HG03066 (cell line): ENCODE data around the gene PCDHB5.
"Not testable (repeated sequence)": the region's sequence is repeated elsewhere in the genome, so short reads cannot be mapped to it uniquely, and the experiment has no call there.

Experiments
- ATAC-seq: cut with Tn5 transposase; IDR thresholded peaks from one replicate; pipeline ENCODE4 v1.9.1; 2021; ENCODE audit warnings: low read depth; ENCODE audit not compliant: unreplicated experiment

PCDHB5 gene

DNA sequence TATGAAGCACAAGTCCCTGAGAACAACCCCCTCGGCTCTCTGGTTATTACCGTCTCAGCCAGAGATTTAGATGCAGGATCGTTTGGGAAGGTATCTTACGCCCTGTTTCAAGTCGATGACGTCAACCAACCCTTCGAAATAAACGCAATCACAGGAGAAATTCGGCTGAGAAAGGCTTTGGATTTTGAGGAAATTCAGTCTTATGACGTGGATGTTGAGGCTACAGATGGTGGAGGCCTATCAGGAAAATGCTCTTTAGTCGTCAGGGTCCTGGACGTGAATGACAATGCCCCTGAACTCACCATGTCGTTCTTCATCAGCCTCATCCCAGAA is 16.0 kb downstream of the PCDHB5 start:
- ATAC-seq: no peak

DNA sequence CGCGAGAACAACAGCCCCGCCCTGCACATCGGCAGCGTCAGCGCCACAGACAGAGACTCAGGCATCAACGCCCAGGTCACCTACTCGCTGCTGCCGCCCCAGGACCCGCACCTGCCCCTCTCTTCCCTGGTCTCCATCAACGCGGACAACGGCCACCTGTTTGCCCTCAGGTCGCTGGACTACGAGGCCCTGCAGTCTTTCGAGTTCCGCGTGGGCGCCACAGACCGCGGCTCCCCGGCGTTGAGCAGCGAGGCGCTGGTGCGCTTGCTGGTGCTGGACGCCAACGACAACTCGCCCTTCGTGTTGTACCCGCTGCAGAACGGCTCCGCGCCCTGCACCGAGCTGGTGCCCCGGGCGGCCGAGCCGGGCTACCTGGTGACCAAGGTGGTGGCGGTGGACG is 16.6 kb downstream of the PCDHB5 start:
- ATAC-seq: not testable (repeated sequence)

DNA sequence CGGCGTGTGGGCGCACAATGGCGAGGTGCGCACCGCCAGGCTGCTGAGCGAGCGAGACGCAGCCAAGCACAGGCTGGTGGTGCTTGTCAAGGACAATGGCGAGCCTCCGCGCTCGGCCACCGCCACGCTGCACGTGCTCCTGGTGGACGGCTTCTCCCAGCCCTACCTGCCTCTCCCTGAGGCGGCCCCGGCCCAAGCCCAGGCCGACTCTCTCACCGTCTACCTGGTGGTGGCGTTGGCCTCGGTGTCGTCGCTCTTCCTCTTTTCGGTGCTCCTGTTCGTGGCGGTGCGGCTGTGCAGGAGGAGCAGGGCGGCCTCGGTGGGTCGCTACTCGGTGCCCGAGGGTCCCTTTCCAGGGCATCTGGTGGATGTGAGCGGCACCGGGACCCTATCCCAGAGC is 17.1 kb downstream of the PCDHB5 start:
- not testable (repeated sequence) for ATAC-seq

DNA sequence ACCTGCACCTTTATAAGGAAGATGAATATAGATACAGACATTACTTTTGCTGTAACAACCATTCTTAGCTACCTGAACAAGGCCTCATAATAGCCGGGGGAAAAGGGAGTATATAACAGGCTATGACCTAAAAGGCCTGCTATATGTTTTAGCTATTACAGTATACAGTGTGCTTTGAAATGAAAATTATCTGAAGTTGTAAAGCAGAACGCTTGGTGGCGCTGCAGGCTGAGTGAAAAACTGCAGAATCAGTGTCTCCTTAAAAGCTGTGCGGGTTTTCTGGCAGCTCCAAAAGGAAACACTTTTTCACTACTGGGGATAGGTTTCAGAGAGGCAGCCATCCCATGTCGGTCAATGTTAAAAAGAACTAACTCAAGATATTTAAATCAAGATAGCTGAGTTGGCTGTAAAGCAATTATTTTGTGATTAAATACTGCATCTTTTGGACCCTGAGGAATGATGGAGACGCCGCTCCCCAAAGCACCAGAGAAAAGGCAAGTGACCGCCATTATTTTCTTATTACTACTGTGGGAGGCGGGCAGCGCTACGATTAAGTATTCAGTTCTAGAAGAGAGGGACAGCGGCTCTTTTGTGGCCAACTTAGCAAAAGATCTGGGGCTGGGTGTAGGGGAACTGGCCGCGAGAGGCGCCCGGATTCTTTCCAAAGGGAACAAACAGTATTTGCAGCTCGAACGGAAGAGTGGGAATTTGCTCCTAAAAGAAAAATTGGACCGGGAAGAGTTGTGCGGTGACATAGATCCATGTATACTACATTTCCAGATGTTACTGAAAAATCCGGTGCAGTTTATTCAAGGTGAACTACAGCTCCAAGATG is 20.8 kb downstream of the PCDHB5 start:
- ATAC-seq: no peak

DNA sequence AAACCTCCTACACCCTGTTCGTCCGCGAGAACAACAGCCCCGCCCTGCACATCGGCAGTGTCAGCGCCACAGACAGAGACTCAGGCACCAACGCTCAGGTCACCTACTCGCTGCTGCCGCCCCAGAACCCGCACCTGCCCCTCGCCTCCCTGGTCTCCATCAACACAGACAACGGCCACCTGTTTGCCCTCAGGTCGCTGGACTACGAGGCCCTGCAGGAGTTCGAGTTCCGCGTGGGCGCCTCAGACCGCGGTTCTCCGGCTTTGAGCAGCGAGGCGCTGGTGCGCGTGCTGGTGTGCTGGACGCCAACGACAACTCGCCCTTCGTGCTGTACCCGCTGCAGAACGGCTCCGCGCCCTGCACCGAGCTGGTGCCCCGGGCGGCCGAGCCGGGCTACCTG is 22.4 kb downstream of the PCDHB5 start:
- ATAC-seq: not testable (repeated sequence)

DNA sequence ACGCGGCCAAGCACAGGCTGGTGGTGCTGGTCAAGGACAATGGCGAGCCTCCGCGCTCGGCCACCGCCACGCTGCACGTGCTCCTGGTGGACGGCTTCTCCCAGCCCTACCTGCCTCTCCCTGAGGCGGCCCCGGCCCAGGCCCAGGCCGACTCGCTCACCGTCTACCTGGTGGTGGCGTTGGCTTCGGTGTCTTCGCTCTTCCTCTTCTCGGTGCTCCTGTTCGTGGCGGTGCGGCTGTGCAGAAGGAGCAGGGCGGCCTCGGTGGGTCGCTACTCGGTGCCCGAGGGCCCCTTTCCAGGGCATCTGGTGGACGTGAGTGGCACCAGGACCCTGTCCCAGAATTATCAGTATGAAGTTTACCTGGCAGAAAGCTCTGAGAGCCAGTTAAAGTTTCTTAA is 22.9 kb downstream of the PCDHB5 start:
- not testable (repeated sequence) for ATAC-seq

DNA sequence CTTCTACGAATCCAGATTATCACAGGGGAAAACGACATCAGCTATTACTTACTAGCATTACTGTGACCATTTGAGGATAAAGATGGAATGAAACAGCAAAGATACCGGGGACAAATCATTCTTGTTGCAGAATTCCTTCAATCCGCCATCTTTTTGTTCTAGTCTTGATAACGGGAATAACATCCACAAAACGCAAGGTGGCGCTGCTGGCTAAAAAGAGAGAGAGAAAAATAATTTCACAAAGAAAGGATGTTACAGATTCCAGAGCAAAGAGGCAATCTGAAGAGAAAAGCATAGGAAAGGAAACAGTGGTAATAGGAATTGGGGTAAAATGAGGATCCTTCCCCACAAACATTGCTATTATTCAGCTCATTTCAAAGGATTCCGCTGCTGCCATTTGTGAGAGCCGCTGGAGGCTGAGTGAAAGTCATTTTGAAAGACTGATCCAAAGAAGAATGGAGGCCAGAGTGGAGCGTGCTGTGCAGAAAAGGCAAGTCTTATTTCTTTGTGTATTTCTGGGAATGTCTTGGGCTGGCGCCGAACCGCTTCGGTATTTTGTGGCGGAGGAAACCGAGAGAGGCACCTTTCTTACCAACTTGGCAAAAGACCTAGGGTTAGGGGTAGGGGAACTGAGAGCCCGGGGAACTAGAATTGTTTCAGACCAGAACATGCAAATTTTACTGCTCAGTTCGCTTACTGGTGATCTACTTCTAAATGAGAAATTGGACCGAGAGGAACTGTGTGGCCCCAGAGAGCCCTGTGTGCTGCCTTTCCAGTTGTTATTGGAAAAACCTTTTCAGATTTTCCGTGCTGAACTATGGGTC is 37.6 kb downstream of the PCDHB5 start, which contains the start of gene PCDHB7:
PCDHB7 (plus strand) TSS at position 264 of the 824 bp plus-strand sequence; CDS start at position 456, 192 bp downstream.
- no peak for ATAC-seq

DNA sequence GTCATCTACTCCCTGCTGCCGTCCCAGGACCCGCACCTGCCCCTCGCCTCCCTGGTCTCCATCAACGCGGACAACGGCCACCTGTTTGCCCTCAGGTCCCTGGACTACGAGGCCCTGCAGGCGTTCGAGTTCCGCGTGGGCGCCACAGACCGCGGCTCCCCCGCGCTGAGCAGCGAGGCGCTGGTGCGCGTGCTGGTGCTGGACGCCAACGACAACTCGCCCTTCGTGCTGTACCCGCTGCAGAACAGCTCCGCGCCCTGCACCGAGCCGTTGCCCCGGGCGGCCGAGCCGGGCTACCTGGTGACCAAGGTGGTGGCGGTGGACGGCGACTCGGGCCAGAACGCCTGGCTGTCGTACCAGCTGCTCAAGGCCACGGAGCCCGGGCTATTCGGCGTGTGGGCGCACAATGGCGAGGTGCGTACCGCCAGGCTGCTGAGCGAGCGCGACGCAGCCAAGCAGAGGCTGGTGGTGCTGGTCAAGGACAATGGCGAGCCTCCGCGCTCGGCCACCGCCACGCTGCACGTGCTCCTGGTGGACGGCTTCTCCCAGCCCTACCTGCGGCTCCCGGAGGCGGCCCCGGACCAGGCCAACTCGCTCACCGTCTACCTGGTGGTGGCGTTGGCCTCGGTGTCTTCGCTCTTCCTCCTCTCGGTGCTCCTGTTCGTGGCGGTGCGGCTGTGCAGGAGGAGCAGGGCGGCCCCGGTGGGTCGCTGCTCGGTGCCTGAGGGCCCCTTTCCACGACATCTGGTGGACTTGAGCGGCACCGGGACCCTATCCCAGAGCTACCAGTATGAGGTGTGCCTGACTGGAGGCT is 39.5 kb downstream of the PCDHB5 start:
- ATAC-seq: not testable (repeated sequence)

DNA sequence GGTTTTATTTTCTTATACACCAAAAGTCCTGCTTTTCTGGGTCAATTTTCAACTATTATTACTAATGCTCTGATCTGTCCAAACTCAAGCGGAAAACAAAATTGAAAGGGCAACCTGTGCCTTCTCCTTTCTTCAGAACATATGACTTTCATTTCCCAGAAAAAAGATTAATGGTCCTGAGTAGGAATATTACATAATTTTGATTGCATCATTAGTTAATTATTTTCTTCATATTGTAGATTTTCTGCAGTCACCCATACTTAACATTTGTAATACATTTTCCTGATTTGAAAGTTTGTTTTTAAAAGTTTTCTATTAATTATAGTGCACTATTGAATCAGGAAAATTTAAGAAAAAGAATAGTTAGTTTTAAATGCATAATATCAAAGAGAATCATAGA is 40.9 kb downstream of the PCDHB5 start:
- no peak for ATAC-seq

DNA sequence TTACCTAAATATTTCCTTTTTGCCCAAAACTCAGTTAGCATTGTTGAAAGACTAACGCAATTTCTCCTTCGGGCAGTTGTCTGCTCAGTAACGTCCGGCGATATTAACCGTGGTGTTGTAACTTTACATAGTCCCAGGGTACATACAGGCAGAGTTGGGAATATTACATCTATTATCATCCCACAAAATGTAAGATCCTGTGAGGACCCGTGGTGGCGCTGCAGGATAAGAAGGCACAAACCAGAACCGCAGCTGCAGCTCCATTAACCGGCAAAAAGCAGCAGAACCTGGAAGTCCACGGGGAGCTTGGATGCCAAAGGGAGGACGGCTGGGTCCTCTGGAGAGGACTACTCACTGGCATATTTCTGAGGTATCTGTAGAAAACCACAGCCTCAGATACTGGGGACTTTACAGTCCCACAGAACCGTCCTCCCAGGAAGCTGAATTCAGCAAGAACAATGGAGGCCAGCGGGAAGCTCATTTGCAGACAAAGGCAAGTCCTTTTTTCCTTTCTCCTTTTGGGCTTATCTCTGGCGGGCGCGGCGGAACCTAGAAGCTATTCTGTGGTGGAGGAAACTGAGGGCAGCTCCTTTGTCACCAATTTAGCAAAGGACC is 42.7 kb downstream of the PCDHB5 start, which contains the start of gene PCDHB8:
PCDHB8 (plus strand) TSS at position 214 of the 615 bp plus-strand sequence; CDS start at position 459, 245 bp downstream.
- not testable (repeated sequence) for ATAC-seq

DNA sequence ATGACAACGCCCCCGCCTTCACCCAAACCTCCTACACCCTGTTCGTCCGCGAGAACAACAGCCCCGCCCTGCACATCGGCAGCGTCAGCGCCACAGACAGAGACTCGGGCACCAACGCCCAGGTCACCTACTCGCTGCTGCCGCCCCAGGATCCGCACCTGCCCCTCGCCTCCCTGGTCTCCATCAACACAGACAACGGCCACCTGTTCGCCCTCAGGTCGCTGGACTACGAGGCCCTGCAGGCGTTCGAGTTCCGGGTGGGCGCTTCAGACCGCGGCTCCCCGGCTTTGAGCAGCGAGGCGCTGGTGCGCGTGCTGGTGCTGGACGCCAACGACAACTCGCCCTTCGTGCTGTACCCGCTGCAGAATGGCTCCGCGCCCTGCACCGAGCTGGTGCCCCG is 44.4 kb downstream of the PCDHB5 start:
- not testable (repeated sequence) for ATAC-seq

DNA sequence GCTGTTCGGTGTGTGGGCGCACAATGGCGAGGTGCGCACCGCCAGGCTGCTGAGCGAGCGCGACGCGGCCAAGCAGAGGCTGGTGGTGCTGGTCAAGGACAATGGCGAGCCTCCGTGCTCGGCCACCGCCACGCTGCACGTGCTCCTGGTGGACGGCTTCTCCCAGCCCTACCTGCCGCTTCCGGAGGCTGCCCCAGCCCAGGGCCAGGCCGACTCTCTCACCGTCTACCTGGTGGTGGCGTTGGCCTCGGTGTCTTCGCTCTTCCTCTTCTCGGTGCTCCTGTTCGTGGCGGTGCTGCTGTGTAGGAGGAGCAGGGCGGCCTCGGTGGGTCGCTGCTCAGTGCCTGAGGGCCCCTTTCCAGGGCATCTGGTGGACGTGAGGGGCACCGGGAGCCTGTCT is 44.9 kb downstream of the PCDHB5 start:
- ATAC-seq: not testable (repeated sequence)

DNA sequence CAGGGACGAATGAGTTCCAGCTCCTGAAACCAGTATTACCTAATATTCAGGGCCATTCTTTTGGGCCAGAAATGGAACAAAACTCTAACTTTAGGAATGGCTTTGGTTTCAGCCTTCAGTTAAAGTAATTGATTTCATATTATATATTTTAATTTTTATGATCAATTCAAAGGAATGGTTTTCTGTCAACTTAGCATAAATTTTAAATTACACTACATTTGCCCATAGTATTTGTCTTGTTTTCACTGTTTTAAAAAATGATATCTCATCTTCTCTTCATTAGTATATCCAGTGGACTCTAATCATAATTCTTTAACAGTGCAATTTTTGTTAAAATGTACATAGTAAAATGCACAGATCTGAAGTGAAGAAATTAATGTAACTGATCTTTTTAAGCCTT is 45.3 kb downstream of the PCDHB5 start:
- no peak for ATAC-seq

DNA sequence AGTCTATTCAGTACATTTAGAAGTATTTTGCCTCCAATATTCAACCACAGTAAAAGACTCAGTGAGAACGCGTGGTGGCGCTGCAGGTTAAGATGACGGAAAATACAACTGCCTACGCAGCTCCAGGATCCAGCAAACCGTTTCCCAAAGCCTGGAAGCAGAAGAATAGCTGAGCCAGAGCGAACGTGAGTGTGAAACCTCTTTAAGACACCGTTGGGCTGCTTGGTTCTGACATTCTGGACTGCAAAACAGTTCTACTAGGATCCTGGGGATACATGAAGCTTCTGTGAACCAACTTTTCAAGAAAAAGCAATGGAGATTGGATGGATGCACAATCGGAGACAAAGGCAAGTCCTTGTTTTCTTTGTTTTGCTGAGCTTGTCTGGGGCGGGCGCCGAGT is 47.2 kb downstream of the PCDHB5 start, which contains the start of gene PCDHB16:
PCDHB16 (plus strand) TSS at position 140 of the 400 bp plus-strand sequence; CDS start at position 313, 173 bp downstream.
- no peak for ATAC-seq

DNA sequence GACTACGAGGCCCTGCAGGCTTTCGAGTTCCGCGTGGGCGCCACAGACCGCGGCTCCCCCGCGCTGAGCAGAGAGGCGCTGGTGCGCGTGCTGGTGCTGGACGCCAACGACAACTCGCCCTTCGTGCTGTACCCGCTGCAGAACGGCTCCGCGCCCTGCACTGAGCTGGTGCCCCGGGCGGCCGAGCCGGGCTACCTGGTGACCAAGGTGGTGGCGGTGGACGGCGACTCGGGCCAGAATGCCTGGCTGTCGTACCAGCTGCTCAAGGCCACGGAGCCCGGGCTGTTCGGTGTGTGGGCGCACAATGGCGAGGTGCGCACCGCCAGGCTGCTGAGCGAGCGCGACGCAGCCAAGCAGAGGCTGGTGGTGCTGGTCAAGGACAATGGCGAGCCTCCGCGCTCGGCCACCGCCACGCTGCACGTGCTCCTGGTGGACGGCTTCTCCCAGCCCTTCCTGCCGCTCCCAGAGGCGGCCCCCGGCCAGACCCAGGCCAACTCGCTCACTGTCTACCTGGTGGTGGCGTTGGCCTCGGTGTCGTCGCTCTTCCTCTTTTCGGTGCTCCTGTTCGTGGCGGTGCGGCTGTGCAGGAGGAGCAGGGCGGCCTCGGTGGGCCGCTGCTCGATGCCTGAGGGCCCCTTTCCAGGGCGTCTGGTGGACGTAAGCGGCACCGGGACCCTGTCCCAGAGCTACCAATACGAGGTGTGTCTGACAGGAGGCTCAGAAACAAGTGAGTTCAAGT is 49.3 kb downstream of the PCDHB5 start:
- ATAC-seq: not testable (repeated sequence)

DNA sequence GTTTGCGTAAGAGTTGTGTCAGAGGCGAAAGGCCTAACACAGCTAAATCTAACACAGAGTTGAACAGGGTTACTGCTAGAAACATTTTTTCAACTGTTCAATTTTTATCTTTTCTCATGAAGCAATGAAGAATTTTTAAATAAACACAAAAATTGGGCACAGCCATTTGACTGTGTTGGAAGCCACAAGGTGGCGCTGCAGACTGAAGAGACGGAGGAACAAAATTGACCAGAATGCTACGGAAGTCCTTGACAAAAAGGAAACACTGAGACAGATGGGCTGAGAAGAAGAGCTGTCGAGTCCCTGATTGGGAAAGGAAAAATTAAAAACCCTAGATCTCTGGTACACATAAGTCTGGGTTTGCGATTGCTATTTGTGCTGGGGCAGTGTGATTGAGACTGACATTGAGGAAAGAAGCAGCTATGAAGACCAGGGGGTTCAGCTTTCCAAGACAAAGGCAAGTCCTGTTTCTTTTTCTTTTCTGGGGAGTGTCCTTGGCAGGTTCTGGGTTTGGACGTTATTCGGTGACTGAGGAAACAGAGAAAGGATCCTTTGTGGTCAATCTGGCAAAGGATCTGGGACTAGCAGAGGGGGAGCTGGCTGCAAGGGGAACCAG is 52.0 kb downstream of the PCDHB5 start, which contains the start of gene PCDHB9:
PCDHB9 (plus strand) TSS at position 265 of the 616 bp plus-strand sequence; CDS start at position 423, 158 bp downstream.
- no peak for ATAC-seq
